A673 (cell line): ENCODE results near the gene SDHA. TPM values are rescaled to one million over a fixed set of nuclear protein-coding genes. Genes with fewer than 3 reads are reported as not detected.

Source experiments
- BruUV-seq: library from RNA; stranded (reverse); fragments of 400-500 nt; replicated peaks from 2 replicates; lab custom pipeline; 2021; lab: Mats Ljungman, UMichigan
- CTCF ChIA-PET: fragments of 300-600 bp; sonication (Branson Sonifier 250); formaldehyde crosslinking; loops from one replicate; lab custom pipeline; 2022; ENCODE audit warnings: antibody characterized with exemption; lab: Charles Lee
- POLR2A ChIA-PET: fragments of 300-600 bp; sonication (Branson Sonifier 250); formaldehyde crosslinking; loops from one replicate; lab custom pipeline; 2022; ENCODE audit warnings: antibody characterized with exemption; ENCODE audit not compliant: low non-redundant PET; lab: Charles Lee
- DNase-seq: peaks from one replicate; pipeline ENCODE4 v3.0.0-alpha.2; 2015; ENCODE audit warnings: low spot score
- H3K27ac ChIP-seq: fragments of 200-600 bp; sonication (generic); 2 replicates; pipeline ENCODE4 v1.5.1; 2016; ENCODE audit warnings: mixed run types, low read depth, mild to moderate bottlenecking, mixed read lengths, antibody characterized with exemption, low read length; ENCODE audit not compliant: poor library complexity, severe bottlenecking
- H3K27me3 ChIP-seq: fragments of 200-600 bp; sonication (generic); replicated peaks from 2 replicates; pipeline ENCODE4 v1.6.1; 2017; ENCODE audit warnings: mixed run types, low read depth, mild to moderate bottlenecking, mixed read lengths, antibody characterized with exemption, low read length; ENCODE audit not compliant: insufficient read depth, poor library complexity
- H3K36me3 ChIP-seq: fragments of 200-600 bp; sonication (generic); 2 replicates; pipeline ENCODE4 v1.6.1; 2016; ENCODE audit warnings: mixed run types, mild to moderate bottlenecking, mixed read lengths, antibody characterized with exemption, low read length; ENCODE audit not compliant: insufficient read depth, poor library complexity, severe bottlenecking
- H3K4me1 ChIP-seq: fragments of 200-600 bp; sonication (generic); 2 replicates; pipeline ENCODE4 v1.6.1; 2017; ENCODE audit warnings: mixed run types, mild to moderate bottlenecking, mixed read lengths, antibody characterized with exemption, low read length; ENCODE audit not compliant: insufficient read depth, poor library complexity, severe bottlenecking
- H3K4me3 ChIP-seq: fragments of 200-600 bp; sonication (generic); 2 replicates; pipeline ENCODE4 v1.5.1; 2016; ENCODE audit warnings: low read depth, mixed run types, mild to moderate bottlenecking, mixed read lengths, low read length; ENCODE audit not compliant: poor library complexity, severe bottlenecking
- H3K9me3 ChIP-seq: fragments of 200-600 bp; sonication (generic); 2 replicates; pipeline ENCODE4 v1.6.1; 2016; ENCODE audit warnings: mixed run types, low read depth, mild to moderate bottlenecking, mixed read lengths, antibody characterized with exemption, low read length; ENCODE audit not compliant: poor library complexity, severe bottlenecking
- CTCF ChIP-seq: fragments of 300-800, 200-600 bp; sonication (generic); conservative IDR thresholded peaks from 2 replicates; pipeline ENCODE4 v1.5.1; 2017; ENCODE audit warnings: low read depth, mild to moderate bottlenecking, antibody characterized with exemption, low read length, moderate library complexity, mixed read lengths
- EZH2 ChIP-seq: fragments of 200-600 bp; sonication (generic); IDR thresholded peaks from 2 replicates; pipeline ENCODE4 v1.6.1; 2017; ENCODE audit warnings: borderline replicate concordance, low read depth, mild to moderate bottlenecking, mixed read lengths, antibody characterized with exemption, low read length; ENCODE audit not compliant: poor library complexity, severe bottlenecking
- intact Hi-C: fragments of 100-400 bp; cut with micrococcal nuclease; formaldehyde crosslinking; loops from one replicate; pipeline ENCODE4 v1.10.0; 2022; ENCODE audit not compliant: unreplicated experiment
- total RNA-seq: library from RNA; stranded (reverse); gene quantifications from 2 replicates; pipeline ENCODE4 v1.2.3, GENCODE V29; 2021

SDHA gene
- total RNA-seq, 1 experiment from 2014 or later, result 132 TPM

DNA sequence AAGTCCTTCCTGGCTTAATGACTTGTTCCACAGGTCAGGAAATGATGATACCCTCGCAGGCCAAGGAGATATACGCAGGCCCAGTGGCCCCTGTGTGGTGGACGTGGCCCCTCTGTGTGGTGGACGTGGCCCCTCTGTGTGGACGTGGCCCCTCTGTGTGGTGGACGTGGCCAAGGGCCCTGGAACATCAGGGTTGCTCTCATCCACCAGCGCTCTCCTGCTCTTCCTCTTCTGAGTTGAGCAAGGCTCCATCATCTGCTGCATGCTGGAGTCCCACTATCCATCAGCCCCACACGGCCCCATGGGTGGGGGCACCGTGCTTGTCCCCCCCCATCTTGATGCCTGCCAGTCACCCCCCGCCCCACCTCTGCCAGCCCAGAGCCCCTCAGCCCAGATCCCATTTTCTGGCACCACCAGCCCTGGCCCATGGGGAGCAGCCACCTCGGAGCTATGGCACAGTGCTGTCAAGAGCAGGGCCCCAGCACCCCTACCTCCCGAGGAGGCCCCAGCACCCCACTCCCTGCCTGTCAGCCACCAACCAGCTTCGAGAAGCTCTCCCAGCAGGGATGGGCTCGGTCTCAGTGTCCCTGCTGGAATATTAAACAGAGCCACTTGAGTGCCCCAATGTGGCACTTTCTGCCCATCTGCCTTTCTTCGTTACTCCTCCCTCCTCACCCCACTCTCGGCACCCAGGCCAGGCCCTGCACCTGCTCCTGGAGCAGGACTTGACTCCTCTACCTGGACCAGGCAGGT lies 18.7 kb upstream of the SDHA start:
- no TSS peak for BruUV-seq
- CTCF ChIA-PET, result no interaction called here

DNA sequence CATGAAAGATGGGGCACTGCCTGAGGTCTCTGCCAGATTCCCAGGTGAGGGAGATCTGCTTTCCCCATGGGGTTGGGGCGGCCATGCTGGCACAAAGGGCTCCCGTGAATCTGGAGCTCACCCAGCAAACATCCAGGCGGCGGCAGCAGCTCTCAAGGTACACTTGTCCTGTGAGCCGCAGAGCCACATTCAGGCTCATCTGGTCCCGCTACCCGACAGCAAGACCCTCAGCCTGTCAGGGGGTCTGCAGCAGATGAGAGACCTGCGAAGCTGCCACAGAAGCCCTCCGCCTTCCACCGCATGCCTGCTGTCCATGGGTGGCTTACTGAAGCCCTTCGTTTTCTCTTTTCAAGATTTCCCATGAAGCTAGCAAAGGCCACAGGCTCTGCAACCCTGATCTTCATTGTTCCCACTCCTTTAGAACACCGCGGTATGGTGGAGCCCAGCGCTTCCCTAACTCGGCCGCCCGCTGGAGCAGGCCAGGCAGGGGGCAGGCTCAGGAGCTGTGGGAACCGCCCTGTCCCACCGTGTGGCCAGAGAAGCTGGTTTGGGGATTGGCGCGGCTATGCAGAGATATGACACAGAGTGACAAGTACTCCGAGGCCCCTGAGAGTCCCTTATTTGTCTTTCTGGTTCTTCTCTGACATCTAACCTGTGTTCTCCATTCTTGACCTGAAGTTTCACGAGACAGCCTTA lies 18.0 kb upstream of the SDHA start:
- ChIA-PET CTCF (no interaction called here), POLR2A (no interaction called here)
- Histone ChIP-seq H3K4me3 (no peak overlapping the region), H3K27me3 (no peaks in the 10 kb centered on the region), H3K27ac (no peak overlapping the region), H3K4me1 (no peaks in the 10 kb centered on the region), H3K36me3 (peaks cover 11% of the 10 kb centered on the region), H3K9me3 (no peaks in the 10 kb centered on the region)
- no peak for DNase-seq
- TF ChIP-seq CTCF (no peak), EZH2 (no peak)
- intact Hi-C loops, result no loop called here
- BruUV-seq, result no TSS peak

More for the DNA sequence above, 18.7 kb upstream of the SDHA start:
- no peak for DNase-seq
- no peaks in the 10 kb centered on the region for H3K9me3 ChIP-seq
- H3K36me3 ChIP-seq, result peaks cover 4% of the 10 kb centered on the region
- H3K27ac ChIP-seq, result no peak overlapping the region
- no peaks in the 10 kb centered on the region for H3K4me1 ChIP-seq
- H3K4me3 ChIP-seq, result no peak overlapping the region
- TF ChIP-seq EZH2 (no peak), CTCF (no peak)
- intact Hi-C loops, result no loop called here
- H3K27me3 ChIP-seq, result no peaks in the 10 kb centered on the region
- POLR2A ChIA-PET, result no interaction called here

GRCh38 chr5:200985-201384 lies 17.1 kb upstream of the SDHA start:
- H3K36me3 ChIP-seq, result peaks cover 19% of the 10 kb centered on the region
- intact Hi-C loops, result no loop called here
- CTCF ChIA-PET, result no interaction called here
- POLR2A ChIA-PET, result no interaction called here
- no TSS peak for BruUV-seq
- no peak overlapping the region for H3K27ac ChIP-seq
- H3K9me3 ChIP-seq, result no peaks in the 10 kb centered on the region
- no peak for DNase-seq
- H3K4me1 ChIP-seq, result no peaks in the 10 kb centered on the region
- H3K27me3 ChIP-seq, result no peaks in the 10 kb centered on the region
- H3K4me3 ChIP-seq, result no peak overlapping the region
- TF ChIP-seq CTCF, result no peak
- no peak for TF ChIP-seq EZH2
